ENCODE results near the gene PLAAT3.
"Not testable (repeated sequence)": the region's sequence is repeated elsewhere in the genome, so short reads cannot be mapped to it uniquely, and the experiment has no call there.

PLAAT3 gene

DNA sequence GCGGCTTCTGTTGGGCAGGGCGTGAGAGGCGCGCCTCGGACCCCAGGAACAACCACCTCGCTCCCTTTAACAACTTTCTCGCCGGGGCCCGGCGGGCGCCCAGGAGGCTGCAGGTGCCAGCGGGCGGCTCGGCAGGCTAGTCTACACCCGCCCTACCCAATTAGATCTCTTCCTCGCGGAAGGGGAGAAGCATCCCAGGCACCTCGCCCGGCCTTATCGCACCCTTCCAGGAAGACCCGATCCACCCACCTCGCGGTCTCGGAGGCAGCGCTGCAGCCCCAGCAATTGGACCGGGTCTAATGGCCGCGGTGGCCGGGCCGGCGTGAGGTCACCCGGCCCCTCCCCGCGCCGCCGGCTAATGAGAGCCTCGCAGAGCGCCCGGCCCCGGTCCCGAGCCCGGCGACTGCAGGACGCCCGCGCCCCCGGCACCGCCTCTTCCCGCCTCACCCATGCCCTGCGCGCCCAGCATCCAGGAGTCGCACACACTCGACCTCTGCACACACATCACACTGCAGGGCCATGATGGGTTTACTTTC lies at the start of gene PLAAT3:
TSS of gene PLAAT3 (minus strand) at position 298 of the 536 bp plus-strand sequence. CDS start 419 bp downstream, outside the sequence.
- peak; percentile 41 for DNase-seq (ENCODE audit: insufficient read length, low spot score)
- FAIRE-seq: no peak

DNA sequence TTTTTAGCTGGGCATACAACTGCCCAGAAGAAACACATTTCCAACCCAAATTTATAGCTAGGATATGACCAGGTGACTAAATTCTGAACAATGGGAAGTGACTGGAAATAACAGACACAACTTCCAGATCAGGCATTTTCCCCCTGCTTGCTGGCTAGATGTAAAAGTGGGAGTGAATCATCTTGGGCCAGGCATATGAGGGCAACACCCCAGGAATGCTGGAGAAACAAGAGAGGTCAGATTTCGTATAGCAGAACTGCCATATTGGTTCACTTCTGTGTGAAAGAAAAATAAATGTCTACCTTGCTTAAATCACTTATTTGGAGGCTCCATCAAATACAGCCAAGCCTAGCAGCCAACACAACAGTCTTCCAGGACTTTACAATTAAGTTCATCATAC lies 49.6 kb upstream of the PLAAT3 start:
- DNase-seq (ENCODE audit: insufficient read length, low spot score): peak; percentile 57
- no peak for FAIRE-seq

DNA sequence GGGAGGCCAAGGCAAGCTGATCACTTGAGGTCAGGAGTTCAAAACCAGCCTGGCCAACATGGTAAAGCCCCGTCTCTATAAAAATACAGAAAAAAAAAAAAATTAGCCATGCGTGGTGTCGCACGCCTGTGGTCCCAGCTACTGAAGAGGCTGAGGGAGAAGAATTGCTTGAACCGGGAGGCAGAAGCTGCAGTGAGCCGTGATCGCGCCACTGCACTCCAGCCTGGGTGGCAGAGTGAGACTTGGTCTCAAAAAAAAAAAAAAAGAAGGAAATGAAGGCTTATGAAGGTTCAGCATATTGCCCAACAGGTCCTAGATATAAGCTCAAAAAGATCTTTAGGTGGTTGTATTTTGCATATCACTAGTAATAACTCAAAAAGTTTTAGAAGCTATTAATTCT lies 46.7 kb upstream of the PLAAT3 start:
- FAIRE-seq (no peak), DNase-seq (ENCODE audit: insufficient read length, low spot score) (no peak)

GRCh38 chr11:63652671-63653070 lies 38.4 kb upstream of the PLAAT3 start:
- DNase-seq (ENCODE audit: insufficient read length, low spot score): no peak
- FAIRE-seq: no peak

- no peak for FAIRE-seq
- DNase-seq (ENCODE audit: insufficient read length, low spot score): no peak
Measured at GRCh38 chr11:63643205-63643604, 29.0 kb upstream of the PLAAT3 start.

DNA sequence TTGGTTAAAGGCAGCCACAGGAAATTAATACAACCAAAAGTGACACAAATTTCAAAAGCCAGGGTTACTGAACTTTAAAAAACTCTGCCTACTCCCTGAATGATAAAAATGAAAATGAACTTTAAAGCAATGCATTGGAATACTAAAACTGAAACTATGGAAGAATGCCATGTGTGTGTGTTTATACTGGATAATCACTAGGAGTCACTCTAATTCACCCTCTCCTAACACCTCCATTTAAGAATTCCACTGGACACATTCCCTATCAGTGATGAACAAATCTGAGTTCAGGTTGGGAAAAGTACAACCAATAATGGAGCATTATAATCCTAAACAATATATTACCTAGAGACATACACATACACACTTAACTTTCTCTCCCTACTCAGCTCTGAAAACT lies 27.5 kb upstream of the PLAAT3 start:
- DNase-seq (ENCODE audit: insufficient read length, low spot score): no peak
- FAIRE-seq: no peak

GRCh38 chr11:63639199-63639832 lies 25.1 kb upstream of the PLAAT3 start:
- DNase-seq (ENCODE audit: insufficient read length, low spot score) (no peak), FAIRE-seq (no peak)

DNA sequence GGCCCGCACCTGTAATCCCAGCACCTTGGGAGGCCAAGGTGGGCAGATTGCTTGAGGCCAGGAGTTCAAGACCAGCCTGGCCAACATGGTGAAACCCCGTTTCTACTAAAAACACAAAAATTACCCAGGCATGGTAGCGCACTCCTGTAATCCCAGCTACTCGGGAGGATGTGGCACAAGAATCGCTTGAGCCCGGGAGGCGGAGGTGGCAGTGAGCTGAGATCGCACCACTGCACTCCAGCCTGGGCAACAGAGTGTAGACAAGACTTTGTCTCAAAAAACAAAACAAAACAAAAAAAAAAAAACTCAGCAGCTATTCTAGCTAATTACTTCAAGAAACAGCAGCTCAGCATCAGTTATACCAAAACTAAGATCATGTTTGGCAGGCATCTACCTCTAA lies 24.2 kb upstream of the PLAAT3 start:
- not testable (repeated sequence) for DNase-seq (ENCODE audit: insufficient read length, low spot score); FAIRE-seq

GRCh38 chr11:63635762-63636465 lies 21.7 kb upstream of the PLAAT3 start:
- FAIRE-seq: no peak
- peak; percentile 71 for DNase-seq (ENCODE audit: insufficient read length, low spot score)

DNA sequence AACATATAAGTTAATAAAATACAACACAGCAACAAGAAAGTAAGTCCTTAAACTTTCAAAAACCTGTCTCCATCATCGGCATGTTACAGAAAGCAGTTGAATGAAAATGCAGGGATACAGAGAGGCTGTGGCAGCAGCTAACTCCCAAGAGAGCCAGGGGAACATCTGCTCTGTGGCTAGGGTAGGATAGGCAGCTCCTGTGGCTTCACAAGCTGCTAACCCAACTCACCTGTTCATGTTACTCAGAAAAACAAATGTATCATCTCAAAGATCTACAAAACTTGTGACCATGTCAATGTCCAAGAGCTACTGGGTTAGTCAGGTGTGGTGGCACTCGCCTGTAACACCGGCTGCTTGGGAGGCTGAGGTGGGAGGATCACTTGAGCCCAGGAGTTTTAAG lies 15.2 kb upstream of the PLAAT3 start:
- FAIRE-seq (no peak), DNase-seq (ENCODE audit: insufficient read length, low spot score) (no peak)

DNA sequence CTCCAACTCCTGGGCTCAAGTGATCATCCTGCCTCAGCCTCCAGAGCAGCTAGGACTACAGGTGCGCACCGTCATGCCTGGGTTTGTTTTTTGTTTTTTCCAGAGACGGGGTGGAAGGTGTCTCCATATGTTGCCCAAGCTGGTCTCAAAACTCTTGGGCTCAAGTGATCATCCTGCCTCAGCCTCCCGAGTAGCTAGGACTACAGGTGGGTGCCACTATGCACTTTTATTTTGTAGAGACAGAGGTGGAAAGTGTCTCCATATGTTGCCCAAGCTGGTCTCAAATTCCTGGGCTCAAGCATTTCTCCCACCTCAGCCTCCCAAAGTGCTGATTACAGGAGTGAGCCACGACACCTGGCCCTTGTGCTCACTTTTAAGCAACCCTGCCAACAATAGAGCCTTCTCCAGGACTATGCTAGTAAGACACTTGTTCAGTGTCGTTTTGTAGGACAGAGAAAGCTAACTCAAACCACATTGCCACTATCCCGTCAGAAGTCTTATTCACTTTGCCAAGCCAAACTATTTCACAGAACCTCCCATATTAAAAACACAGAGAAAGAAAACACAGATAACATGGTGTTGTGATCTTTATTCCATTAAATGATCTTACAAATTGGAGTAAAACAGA lies 9.4 kb upstream of the PLAAT3 start:
- FAIRE-seq (no peak), DNase-seq (ENCODE audit: insufficient read length, low spot score) (no peak)

GRCh38 chr11:63622323-63622722 lies 8.1 kb upstream of the PLAAT3 start:
- no peak for DNase-seq (ENCODE audit: insufficient read length, low spot score)
- FAIRE-seq: no peak

DNA sequence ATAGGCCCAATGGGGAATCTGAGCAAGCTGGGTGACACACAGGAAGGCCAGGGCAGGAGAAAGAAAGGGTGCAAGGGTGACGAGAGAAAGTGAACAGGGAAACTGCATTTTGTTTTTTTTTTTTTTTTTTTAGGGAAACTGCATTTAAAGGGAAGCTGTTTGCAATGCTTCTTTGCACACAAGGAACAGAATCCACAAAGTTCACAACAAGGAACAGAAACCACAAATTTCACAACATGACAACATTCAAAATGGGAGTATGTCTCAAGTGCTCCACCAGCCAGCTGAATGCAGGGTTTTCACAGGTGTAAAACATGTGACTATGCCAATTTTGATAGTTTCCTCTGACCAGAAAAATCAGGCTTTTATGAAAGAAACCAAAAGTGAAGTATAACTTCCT lies 6.8 kb upstream of the PLAAT3 start:
- FAIRE-seq (no peak), DNase-seq (ENCODE audit: insufficient read length, low spot score) (no peak)

GRCh38 chr11:63619967-63620366 lies 5.7 kb upstream of the PLAAT3 start:
- DNase-seq (ENCODE audit: insufficient read length, low spot score) (no peak), FAIRE-seq (no peak)

GRCh38 chr11:63617686-63618085 lies 3.5 kb upstream of the PLAAT3 start:
- not testable (repeated sequence) for DNase-seq (ENCODE audit: insufficient read length, low spot score); FAIRE-seq

DNA sequence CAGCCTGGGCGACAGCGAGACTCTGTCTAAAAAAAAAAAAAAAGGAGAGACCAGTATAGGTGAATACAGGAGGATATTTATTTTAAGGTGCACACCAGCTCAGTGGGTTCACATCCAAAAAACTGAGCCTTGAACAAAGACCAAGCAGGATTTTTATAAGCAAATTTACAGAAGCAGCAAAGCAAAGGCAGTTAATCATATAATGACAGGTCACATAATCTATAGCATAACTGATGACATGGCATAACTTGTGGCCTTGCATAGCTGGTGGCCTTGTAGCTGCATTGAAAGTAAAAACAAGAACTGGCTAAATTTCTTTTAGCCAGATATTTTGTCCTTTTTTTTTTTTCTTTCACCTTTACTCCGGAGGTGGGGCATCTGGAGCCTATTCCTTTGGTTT lies 2.7 kb upstream of the PLAAT3 start:
- DNase-seq (ENCODE audit: insufficient read length, low spot score) (no peak), FAIRE-seq (no peak)

DNA sequence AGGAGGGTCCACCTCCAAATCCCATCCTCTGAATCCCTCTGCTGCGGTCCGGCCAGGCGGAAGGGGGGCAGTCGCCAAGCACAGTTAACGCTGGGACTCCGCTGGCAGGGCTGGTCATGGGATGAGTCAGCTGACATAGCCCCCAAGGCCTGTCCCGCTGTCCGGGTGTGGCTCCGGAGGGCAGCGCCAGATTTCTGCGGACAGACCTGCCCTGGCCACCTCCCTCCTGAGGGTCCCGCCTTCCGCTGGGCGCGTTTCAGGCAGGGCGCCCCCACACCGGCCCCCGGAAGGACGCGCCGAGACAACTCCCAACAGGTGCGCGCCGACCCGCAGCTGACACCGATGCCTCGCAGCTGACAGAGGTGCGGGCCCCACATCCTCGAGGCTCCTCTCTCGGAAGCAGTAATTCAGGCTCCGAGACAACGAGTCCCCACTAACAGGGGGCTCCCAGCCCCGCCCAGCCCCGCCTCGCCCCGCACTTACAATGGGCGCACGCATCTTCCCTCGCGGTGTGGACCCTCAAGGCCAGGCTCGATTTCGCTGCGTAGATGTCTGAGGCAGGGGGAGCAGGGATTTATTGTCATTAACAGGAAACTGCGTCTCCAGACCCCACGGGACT lies 607 bp downstream of the PLAAT3 start:
- FAIRE-seq: no peak
- DNase-seq (ENCODE audit: insufficient read length, low spot score): peak; percentile 54

DNA sequence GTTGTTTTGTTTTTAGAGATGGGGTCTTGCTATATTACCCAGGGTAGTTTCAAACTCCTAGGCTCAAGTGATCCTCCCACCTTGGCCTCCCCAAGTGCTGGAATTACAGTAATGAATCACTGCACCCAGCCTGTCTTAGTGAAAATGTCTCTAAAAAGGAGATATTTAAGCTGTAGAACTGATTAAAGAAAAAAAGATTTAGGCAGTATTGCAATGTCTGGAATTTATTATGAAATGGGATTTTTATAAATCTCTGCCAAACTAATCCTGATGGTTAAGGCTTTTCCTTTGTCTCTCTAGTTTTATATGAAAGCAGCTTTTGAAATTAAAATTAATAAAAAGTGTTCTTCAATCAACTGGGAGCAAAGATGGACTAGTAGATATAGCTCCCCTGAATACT lies 2.1 kb downstream of the PLAAT3 start:
- FAIRE-seq (no peak), DNase-seq (ENCODE audit: insufficient read length, low spot score) (no peak)

- DNase-seq (ENCODE audit: insufficient read length, low spot score) (no peak), FAIRE-seq (no peak)
Measured at GRCh38 chr11:63611395-63611747, 2.9 kb downstream of the PLAAT3 start.

DNA sequence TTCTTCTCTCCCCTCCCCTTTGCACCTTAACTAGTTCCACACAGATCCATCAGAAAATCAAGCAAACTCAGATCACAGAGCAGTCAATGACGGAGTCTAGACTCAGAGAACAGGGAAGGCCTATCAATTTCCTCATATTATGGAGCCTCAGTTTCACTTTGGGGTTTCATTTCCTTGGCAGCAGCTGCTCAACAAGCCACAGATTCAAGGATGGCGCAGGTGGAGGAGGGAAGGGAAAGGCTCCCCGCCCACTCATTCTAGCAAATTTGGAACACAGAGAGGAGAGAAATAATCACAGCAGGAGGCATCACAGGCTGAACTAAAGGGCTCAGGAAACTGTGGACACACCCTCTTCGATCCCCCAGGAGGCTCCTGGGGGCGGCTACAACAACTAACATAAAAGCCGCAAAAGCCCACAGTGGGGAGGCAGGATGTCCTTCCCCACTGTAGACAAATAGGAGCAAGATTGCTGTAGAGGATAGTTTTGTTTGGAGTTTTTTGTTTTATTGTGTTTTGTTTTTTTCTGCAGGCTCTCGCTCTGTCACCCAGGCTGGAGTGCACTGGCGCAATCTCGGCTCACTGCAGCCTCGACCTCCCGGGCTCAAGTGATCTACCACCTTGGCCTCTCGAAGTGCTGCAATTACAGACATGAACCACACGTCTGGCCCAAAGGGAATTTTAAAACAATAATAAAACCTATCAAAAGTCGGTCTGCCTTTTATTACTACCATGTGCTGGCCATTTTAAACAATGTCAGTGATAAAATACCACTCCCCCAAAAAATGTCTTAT lies 3.4 kb downstream of the PLAAT3 start:
- no peak for DNase-seq (ENCODE audit: insufficient read length, low spot score)
- FAIRE-seq: no peak
